Measurements from ENCODE around the gene ACE.

ACE gene

GRCh38 chr17:63538693-63539595 lies 62.1 kb downstream of the ACE start:
- DNase-seq: no peak

DNA sequence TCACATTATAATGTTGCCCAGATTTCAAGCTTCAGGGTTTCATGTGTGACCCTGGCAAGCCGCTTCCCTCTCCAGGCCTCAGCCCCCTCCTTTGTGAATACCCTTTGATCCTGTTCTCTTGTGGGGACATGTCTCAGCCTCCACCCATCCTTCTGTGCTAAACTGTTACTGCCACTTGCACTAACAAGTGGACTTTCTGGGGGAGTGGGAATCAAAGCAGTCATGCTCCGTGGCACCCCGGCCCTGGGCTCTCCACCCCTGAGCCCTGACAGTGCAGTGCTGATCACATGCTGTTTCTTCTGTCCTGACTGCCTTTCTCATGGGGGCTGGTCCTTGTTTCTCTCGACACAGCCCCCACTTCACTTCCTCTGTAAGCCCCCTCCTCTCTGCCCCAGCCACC lies 63.7 kb downstream of the ACE start:
- DNase-seq: no peak

DNA sequence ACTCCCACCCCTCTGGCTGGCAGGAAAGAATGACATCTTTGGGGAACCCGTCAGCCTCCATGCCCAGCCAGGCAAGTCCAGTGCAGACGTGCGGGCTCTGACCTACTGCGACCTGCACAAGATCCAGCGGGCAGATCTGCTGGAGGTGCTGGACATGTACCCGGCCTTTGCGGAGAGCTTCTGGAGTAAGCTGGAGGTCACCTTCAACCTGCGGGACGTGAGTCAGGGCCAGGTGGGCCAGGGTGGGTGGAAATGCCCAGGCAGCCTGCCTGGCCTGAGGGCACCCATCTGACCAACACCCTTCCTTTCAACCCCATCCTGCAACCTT lies 65.3 kb downstream of the ACE start:
- DNase-seq: no peak

- DNase-seq: no peak
Measured at GRCh38 chr17:63542942-63543821, 66.3 kb downstream of the ACE start.

- no peak for DNase-seq
Measured at GRCh38 chr17:63543822-63544420, 67.1 kb downstream of the ACE start.

DNA sequence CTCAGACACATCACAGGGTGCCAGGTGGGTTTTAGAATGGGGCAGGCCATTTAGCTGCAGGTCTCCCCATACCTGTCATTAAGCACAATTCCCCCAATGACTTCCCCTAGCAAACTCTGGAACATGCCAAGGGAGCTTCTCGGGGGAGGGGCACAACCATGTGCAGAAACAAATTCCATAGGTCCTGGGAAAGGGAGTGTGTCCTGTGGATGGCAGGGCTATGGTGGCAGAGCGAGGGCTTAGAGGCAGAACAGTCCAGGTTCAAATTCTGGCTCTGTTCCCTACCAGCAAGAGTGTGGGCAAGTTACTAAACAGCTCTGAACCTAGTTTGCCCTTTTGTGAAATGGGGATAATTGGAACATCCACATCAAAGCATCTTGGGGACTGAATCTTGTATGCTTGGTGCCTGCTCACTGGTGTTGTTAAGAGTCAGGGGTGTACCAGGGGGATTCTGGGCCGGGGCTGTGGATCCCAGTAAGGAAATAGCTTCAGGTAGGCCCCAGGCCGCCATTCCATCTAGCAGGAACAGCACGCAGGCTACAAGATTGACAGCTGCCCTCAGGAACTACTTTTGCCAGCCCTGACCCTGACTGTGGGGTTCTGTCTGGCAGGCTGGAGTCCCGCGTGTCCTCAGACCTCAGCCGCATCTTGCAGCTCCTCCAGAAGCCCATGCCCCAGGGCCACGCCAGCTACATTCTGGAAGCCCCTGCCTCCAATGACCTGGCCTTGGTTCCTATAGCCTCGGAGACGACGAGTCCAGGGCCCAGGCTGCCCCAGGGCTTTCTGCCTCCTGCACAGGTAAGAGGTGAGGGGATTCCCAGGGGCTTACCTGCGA lies 67.8 kb downstream of the ACE start:
- DNase-seq: no peak

GRCh38 chr17:63546308-63547082 lies 69.6 kb downstream of the ACE start:
- DNase-seq: no peak

GRCh38 chr17:63547083-63547523 lies 70.2 kb downstream of the ACE start:
- no peak for DNase-seq

Measured in kidney glomerular epithelial cell (primary cell).